GM18511 (cell line): ENCODE measurements around the gene PANK4.
A peak's percentile ranks its signal among the peaks of the same experiment; 100 is the strongest.
"Not testable (repeated sequence)": the region's sequence is repeated elsewhere in the genome, so short reads cannot be mapped to it uniquely, and the experiment has no call there.

Experiments
- ATAC-seq: cut with Tn5 transposase; IDR thresholded peaks from one replicate; pipeline ENCODE4 v1.9.1; 2021; ENCODE audit warnings: mild to moderate bottlenecking, moderate library complexity; ENCODE audit not compliant: unreplicated experiment

PANK4 gene

GRCh38 chr1:2559509-2560298, 33.3 kb upstream of the PANK4 start:
- ATAC-seq = no peak

- no peak for ATAC-seq
Observed at GRCh38 chr1:2558861-2559260, 32.5 kb upstream of the PANK4 start.

GRCh38 chr1:2558420-2558819, 32.0 kb upstream of the PANK4 start:
- ATAC-seq = no peak

- ATAC-seq = no peak
Observed at GRCh38 chr1:2557482-2558400, 31.3 kb upstream of the PANK4 start.

GRCh38 chr1:2556678-2557481, 30.5 kb upstream of the PANK4 start:
- peak; percentile 36 for ATAC-seq

- peak; percentile 43 for ATAC-seq
Observed at GRCh38 chr1:2556277-2556677, 29.9 kb upstream of the PANK4 start, which contains the start of gene TNFRSF14. Gene TNFRSF14, plus strand, starts transcription at chr1:2556371. Its CDS starts 294 bp downstream, at chr1:2556665.

- ATAC-seq = peak; percentile 52
Observed at GRCh38 chr1:2555634-2556276, 29.4 kb upstream of the PANK4 start.

GRCh38 chr1:2554621-2555387, 28.4 kb upstream of the PANK4 start:
- no peak for ATAC-seq

- ATAC-seq = no peak
Observed at GRCh38 chr1:2553871-2554620, 27.6 kb upstream of the PANK4 start.

- ATAC-seq = not testable (repeated sequence)
Observed at GRCh38 chr1:2553076-2553475, 26.7 kb upstream of the PANK4 start.

- ATAC-seq = no peak
Observed at GRCh38 chr1:2552189-2552588, 25.8 kb upstream of the PANK4 start.

GRCh38 chr1:2551544-2551943, 25.1 kb upstream of the PANK4 start:
- ATAC-seq = not testable (repeated sequence)

- ATAC-seq = not testable (repeated sequence)
Observed at GRCh38 chr1:2550309-2550861, 24.0 kb upstream of the PANK4 start.

GRCh38 chr1:2549367-2550029, 23.1 kb upstream of the PANK4 start:
- ATAC-seq = not testable (repeated sequence)

- ATAC-seq = peak; percentile 29
Observed at GRCh38 chr1:2548068-2548589, 21.7 kb upstream of the PANK4 start.

- peak; percentile 15 for ATAC-seq
Observed at GRCh38 chr1:2547210-2548067, 21.0 kb upstream of the PANK4 start.
